ENCODE measurements around the gene SPATS1.
A peak's percentile ranks its signal among the peaks of the same experiment; 100 is the strongest.
"Not testable (repeated sequence)": the region's sequence is repeated elsewhere in the genome, so short reads cannot be mapped to it uniquely, and the experiment has no call there.

SPATS1 gene

DNA sequence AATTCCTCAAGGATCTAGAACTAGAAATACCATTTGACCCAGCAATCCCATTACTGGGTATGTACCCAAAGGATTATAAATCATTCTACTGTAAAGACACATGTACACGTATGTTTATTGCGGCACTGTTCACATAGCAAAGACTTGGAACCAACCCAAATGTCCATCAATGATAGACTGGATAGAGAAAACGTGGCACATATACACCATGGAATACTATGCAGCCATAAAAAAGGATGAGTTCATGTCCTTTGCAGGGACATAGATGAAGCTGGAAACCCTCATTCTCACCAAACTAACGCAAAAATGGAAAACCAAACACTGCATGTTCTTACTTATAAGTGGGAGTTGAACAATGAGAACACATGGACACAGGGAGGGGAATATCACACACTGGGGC is 4.4 kb downstream of the SPATS1 start:
- not testable (repeated sequence) for DNase-seq

DNA sequence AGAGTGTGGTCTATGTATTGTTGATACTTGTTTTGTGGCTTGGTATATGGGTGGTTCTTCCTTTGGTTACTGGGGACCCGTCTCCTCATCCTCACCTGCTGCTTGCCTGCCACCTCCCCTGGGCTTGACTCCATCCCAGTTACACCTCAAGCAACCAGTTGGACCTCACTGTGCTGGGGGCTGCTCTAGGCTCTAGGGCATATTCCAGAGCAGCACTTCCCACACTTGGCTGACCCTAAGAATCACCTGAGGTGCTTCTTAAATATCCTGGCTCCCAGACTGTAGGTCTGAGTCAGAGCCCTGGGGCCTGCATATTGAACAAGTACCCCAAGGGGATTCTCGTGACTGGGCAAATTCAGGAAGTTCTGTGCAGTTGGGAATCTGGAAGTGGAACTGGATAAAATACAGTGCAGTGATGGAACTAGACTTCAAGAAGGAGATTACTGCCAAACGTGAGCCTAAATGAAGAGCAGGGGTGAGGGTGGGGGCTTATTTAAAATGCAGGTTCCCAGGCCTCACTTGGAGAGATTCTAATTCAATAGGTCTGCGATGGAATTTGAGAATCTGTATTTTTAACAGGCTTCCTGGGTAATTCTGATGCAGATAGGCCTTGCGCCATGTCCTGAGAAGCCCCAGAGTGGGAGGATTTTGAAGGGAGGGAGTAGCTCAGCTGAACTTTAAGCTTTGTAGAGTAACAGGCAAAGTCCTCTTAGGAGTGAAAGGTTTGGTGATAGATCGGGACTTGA is 7.6 kb downstream of the SPATS1 start:
- DNase-seq = peak; percentile 53

DNA sequence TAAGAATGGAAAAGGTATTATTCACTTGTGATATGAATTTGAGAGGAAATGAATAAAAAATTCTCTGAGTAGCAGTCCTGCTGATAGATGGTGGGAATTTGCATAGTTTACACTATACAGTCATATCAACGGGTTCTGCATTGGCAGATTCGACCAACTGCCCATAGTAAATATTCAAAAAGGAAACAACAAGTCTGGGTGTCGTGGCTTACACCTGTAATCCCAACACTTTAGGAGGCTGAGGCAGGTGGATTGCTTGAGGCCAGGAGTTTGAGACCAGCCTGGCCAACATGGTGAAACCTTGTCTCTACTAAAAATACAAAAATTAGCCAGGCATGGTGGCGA is 8.2 kb downstream of the SPATS1 start:
- not testable (repeated sequence) for DNase-seq

DNA sequence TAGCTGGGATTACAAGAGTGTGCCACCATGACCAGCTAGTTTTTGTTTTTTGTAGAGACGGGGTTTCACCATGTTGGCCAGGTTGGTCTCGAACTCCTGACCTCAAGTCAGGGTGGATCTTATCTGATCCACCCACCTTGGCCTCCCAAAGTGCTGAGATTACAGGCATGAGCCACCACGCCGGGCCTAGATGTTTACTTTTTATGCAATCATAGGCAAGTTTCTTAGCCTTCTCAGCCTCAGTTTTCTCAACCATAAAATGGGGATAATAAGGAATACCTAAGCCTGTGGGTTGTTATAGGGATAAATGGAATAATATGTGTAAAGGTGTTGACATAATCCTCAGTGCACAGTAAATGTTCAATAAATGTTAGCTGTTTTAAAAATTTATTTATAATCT is 9.8 kb downstream of the SPATS1 start:
- DNase-seq = no peak

DNA sequence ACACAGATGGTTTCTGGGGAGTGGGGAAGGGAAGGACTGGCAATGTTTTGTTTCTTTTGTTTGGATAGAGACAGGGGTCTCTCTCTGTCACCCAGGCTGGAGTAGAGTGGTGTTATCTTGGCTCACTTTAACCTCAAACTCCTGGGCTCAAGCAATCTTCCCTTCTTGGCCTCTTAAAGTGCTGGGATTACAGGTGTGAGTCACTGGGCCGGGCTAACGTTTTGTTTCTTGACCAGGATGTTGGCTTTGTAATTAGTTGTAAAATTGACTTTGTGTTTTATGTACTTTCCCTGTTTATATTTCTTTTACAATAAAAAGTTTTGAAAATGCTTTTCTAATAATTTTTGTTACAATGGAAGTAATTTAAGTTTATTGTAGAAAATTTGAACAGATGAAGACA is 10.9 kb downstream of the SPATS1 start:
- DNase-seq = no peak

DNA sequence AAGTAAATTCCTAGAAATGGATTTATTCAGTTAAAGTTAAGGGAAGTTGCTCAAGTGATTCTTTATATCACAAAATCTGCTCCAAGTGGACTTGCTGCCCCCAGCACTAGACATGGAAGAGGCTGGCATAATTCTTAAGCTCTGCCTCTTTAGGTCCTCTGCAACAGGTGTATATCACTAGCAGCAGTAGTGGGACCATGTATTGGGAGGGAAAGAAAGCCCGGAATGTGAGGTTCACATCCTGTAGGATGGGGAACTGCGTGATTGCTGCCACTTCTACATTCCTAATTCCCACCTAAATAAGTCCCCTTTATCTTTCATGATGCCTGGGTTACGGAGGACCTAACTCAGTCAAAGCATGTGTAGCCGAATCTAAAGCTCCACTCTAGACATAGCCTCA is 13.2 kb downstream of the SPATS1 start:
- DNase-seq = no peak

DNA sequence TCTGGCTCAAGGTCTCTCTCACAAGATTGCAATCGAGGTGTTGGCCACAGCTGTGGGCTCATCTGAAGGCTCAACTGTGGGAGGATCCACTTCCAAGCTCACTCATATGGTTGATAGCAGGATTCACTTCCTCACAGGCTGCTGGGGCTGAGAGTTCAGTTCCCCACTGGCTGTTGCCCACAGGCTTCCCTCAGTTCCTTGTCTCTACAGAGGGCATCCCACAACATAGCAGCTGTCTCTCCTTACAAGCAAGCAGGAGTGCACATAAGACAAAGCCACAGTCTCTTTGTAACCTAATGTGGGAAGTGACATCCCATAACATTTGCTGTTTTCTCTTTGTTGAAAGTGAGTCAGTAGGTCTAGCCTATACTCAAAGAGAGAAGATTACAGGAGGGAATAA is 14.0 kb downstream of the SPATS1 start:
- DNase-seq = peak; percentile 37

DNA sequence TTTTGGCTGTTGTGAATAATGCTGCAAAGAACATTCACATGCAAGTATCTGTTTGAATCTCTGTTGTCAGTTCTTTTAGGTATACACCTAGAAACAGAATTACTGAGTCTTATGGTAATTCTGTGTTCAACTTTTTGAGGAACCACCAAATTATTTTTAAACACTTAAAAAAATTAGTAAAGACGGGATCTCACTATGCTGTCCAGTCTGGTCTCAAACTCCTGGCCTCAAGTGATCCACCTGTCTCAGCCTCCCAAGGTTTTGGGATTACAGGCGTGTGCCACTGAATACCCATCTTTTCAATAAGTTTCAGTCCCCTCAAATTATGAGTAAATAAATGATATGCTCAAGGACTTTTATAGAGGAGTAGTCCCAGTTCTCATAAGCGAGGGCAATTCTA is 17.5 kb downstream of the SPATS1 start:
- no peak for DNase-seq

DNA sequence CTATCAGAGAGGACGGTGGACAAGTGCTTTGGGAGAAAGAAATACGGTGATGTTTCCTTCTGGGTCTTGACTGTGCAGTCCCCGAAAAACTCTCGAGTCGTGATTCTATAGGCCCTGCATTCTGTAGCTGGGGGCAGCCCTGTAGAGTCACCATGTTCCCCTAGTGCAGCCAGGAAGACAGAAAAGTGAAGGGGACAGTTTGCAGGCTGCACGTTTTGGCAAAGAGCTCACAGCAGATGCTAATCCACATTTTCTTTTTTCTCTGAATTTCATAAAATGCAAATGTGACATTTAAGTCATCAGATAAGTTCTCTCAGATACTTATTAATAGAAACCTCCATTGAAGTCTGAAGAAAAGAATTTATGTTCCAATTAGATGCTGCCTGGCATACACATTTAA is 19.5 kb downstream of the SPATS1 start:
- DNase-seq = no peak

DNA sequence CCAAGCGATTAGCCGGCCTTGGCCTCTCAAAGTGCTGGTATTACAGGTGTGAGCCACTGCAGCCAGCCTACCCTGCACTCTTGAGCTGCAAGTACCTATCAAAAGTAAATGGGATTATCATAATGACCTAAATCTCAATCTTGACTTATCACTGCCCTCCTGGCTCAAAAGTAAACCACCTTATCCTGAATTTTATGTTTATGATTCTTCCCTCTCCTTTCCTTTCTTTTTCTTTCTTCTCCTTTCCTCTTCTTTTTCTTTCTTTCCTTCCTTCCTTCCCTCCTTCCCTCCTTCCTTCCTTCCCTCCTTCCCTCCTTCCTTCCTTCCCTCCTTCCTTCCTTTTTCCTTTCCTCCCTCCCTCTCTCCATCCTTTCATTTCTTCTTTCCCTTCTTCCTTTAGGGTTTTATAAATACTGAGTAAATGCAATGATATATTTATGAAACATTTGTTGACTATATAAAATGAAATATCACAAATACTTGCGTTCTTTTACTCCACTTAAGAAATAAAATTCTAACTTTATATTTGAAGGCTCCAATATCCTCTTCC is 21.0 kb downstream of the SPATS1 start:
- DNase-seq = no peak

DNA sequence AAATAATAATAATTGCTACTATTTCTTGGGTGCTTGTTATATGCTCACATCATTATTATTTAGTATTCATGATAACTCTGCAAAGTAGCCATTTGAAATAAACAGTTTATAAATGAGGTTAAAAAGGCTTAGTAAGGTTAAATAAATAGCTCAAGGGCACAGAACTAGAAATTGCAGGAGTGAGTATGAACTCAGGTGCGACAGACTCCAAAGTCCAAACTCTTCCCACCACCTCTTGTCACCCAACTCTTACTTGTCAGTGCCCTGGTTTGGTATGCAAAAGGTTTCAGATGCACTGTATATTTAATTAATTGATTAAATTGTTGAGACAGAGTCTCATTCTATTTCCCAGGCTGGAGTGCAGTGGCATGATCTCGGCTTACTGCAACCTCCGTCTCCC is 24.3 kb downstream of the SPATS1 start:
- DNase-seq = no peak

DNA sequence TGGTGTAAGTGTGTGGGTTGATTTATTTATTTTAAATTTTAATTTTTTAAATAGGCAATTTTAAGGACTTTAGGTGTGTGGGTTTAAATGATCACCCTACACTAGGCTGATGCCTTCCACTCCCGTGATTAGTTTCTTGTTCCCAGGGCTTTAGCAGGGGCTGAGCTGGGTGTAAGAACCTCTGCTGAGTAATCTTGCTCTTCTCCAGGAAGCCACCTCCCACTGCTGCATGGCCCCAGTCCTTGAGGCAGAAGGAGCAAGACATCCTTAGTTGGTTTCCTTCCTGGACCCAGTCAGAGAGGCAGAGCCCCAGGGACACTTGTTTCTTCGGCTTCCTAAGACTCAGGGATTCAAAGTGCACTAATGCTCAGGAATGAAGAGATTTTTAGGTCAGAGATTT is 25.2 kb downstream of the SPATS1 start:
- peak; percentile 63 for DNase-seq

DNA sequence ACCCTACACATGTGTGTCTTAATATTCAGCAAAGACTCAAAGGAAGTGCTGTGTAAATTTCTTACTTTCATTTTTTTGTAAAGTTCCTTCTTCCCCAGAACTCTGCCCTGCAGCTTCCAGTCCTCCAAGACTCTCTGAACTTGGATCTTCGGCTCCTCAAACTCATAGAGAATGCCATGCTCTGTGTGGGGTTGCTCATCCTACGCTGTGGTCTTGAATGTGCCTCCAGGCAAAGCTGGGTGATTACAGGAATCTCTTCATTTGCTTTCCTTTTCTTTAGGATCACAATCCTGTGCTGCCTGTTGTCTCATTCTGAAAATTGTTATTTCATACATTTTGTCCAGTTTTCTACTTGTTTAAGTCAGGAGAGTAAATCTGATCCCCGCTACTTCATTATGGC is 30.6 kb downstream of the SPATS1 start:
- no peak for DNase-seq

DNA sequence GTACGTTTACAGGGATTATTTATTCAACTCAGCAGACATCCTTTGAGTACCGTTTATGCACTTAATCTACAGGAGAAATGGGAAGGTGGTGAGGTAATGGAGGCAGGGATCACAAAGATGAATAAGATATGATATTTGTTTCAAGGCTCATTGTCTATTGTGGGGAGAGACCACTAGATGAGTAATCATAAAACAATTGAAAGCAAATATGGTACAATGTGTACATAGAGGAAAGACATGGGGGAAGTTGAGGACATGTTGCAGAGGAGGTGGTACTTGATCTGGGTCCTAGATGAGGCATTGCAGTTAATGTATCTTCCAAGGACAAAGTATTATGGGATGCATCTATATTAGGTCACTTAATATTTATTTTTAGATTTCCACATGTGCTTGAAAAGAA is 31.3 kb downstream of the SPATS1 start:
- no peak for DNase-seq

DNA sequence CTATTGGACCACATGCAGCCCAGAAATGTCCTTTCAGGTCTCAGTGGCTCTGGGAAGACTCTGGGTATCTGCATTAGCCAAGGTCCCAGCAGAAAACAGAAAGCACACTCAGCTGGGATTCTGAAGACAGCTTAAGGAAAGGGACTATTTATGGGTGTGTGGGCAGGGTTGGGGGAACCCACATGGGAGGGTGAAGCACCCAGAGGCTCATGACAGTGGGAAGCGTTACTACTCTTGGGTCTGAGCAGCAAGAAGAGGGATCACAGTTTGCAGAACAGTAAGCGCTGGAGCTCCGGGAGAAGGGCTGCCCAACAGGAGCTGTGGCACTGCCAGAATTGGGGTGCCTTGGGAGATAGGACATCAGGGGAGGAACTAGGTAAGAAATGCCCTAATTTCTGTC is 32.6 kb downstream of the SPATS1 start:
- DNase-seq = no peak

DNA sequence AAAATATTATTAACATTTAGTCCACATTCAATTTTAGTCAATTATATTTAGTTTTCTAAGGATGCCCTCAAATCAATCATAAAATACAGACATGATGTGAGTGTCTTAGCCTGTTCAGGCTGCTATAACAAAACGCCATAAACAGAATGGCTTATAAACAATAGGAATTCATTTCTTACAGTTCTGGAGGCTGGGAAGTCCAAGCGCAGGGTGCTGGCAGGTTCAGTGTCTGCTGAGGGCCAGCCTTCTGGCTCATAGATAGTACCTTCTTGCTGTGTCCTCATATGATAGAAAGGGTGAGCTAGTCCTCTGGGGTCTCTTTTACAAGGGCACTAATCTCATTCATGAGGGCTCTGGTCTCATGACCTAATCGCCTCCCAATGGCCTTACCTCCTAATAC is 35.0 kb downstream of the SPATS1 start:
- no peak for DNase-seq

DNA sequence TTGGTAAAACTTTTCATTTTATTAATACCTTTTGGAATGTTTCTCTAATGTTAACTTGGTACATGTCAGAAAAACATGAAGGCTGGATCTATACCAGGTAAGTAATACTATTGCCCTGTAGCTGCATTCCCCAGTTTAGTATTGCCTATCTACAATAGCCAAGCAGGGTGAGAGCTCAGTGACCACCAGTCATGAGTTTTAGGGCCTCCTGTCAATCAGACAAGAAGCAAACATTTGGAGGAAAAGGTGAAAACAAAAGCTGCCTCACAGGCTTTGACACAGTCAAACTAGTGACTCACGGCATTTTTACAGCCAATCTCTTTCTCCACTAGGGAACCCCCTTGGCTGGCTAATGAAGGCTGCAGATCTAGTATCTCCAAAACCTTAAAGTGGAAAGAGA is 35.5 kb downstream of the SPATS1 start:
- no peak for DNase-seq

DNA sequence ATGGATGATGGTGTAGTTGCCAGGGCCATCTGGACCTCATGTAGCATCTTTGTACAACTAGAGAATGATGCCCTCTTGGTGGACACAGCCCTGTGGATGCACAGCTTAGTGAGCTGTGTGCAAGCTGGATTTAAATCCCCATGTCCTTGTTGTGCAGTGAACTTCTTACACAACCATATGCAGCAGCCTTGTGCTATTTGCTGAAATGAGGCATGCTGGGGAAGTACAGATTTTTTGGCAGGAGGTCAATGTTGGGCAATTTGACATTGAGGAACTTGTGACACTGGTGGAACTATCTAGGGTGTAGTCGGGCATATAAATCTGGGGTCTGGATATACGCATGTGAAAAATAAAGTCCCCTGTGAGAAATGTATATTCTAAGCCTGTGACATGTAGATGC is 39.3 kb downstream of the SPATS1 start:
- peak; percentile 93 for DNase-seq

DNA sequence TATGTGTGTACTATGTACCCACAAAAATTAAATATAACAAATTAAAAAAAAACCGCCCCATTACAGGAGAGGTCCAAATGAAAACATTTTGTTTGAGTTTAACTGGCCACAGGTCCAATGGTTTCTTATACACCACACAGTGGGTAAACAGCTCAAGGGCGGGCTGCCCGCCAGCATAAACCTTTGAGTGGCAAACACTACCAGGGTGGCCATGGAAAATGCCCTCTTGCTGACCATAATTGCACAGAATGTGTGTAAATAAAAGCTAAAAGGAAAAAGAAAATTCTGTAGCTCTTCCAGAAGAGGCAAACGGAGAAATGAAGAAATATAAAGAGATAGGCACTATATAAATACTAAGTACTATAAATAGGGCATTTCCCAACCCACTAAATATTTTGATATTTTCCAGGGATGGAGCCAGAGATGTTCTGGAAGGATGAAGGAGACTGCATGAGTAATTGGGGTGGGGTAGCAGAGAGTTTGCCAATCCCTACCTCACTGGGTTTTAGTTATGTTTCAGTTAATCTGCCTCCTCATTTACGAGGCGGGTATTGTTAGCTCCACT is 44.0 kb downstream of the SPATS1 start:
- no peak for DNase-seq

DNA sequence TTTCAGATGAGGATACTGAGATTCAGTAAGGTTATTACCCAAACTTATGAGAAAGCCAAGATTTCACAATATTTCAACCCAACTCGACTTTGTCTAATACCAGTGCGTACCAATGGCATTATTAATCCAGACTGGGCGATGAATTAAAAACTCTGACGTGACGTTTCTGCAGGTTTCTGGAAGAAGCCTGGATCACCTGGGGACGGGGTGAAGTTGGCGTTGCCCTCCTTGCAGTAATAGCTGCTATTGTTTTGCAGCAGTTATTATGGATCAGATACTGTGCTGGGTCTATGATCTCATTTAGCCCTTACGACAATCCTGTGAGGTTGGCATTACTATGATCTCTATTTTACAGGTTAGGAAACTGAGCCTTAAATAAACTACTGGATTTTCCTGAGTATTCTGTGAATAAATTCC is 44.5 kb downstream of the SPATS1 start:
- peak; percentile 42 for DNase-seq

DNA sequence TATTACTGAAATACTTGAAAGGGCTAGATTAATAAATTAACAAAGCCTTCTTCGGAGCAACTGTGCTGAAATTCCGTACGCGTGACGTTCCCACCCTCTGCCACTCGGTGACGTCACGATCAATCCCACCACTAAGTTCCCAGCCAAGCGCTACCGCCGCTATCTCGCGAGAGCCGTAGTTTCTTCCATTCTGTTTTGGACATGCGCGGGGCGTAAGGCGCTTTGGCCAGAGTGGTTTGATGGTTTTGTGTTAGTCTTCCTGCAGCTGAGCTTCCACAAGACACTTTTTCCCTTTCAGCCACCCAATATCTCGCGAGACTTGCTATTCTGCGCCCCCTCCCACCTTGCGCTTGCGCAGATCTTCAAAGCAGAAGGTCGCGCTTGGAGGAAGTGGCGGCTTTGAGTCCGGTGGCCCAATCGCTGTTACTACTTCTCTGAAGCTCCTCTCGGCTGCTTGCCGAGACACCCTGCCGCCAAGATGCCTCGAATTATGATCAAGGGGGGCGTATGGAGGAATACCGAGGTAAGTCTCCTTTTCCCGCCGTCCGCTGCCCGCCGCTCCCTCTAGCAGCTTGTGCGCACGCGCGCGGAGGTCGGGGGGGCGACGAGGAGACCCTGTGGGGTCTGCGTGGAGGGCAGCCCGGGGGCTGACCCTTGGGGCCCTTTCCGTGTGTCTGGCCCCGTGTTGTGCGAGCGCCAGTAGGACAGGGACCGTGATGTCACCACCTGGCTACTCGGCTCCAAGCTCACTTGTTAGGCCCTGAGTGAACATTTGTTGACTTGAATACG is 45.1 kb downstream of the SPATS1 start, which contains the start of gene CDC5L:
Gene CDC5L (plus strand): TSS at position 361 of the 789 bp plus-strand sequence. CDS start 118 bp downstream, at position 479.
- DNase-seq = peak; percentile 97

DNA sequence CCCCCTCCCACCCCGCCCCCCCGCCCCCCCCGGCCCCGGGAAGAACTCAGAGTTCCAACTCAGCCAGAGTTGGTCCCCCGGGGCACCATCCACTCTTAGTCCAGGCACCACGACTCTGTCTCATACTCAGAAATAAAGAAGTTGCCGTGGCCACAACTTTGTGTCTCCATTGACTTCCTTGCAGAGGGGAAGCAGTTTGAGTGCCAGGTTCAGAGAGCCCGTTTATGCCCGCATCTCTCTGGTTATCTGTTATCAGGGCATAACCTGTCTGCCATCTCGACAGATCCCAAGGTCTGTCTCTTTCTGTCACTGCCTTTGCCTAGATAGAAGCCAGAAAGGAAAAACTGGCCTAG is 45.7 kb downstream of the SPATS1 start:
- no peak for DNase-seq

DNA sequence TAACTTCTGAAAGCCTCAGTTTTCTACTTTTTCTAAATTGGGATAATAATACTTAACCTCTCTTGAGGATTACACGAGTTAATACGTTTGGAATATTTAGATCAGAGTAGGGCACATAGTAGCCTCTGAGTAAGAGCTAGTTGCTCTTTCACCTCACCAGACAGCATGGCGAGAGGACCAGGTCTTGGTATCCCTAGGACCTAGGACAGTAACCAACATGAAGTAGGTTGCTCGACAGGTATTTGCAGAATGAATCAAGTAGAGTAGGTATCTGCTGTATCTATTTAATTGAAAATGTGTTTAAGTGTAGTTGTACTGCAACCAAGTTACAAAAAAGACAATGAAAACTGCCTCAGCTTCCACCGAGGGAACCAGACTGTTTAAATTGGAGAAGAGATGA is 46.4 kb downstream of the SPATS1 start:
- no peak for DNase-seq

DNA sequence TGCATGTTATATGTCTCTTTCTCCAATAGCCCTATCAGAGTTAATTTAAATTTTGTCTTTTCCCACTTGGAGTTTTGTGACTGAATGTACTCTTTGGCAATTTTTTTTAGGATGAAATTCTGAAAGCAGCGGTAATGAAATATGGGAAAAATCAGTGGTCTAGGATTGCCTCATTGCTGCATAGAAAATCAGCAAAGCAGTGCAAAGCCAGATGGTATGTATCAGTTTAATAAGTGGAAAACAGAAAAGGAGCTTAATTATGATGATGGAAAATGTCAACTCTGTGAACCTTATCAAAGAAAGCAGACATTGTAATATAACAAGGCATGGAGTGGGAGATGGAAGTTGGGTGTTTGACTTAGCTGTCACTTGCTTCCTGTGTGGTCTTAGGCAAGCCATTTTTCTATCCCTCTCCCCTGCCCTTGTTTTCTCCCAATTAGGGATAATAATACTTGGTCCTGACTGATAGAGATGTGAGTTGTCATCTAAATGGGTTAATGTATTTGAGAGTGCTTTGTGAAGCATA is 47.8 kb downstream of the SPATS1 start:
- DNase-seq = no peak

Data from suppressor macrophage treated with lipopolysaccharide for 4 hours (primary cell).